IMR-90 (cell line): ENCODE results near the gene MTPN. TPM values are rescaled to one million over a fixed set of nuclear protein-coding genes. Genes with fewer than 3 reads are reported as not detected.

Experiments used
- ATAC-seq: fragments of 200-7000 bp; cut with Tn5 transposase; 2 replicates; pipeline ENCODE4 v1.9.1; 2020; ENCODE audit warnings: low read depth, mild to moderate bottlenecking, moderate library complexity
- BruUV-seq: library from RNA; stranded (reverse); fragments of 400-500 nt; replicated peaks from 2 replicates; lab custom pipeline; 2021; lab: Mats Ljungman, UMichigan
- CTCF ChIA-PET: fragments of 300-600 bp; formaldehyde crosslinking; extraction: SDS; loops from one replicate; lab custom pipeline; 2021; ENCODE audit warnings: antibody characterized with exemption; lab: Yijun Ruan, JAX
- POLR2A ChIA-PET: fragments of 300-600 bp; sonication (Branson Sonifier 250); formaldehyde crosslinking; loops from one replicate; lab custom pipeline; 2022; ENCODE audit warnings: antibody characterized with exemption; ENCODE audit not compliant: unreplicated experiment; lab: Charles Lee
- DNase-seq: peaks from one replicate; pipeline ENCODE4 v3.0.0; 2013
- H2AFZ ChIP-seq: replicated peaks from 2 replicates; pipeline ENCODE3; 2013; ENCODE audit warnings: low read length, mild to moderate bottlenecking; ENCODE audit not compliant: poor library complexity
- H2AK5ac ChIP-seq: 2 replicates; pipeline ENCODE4 v1.6.1; 2013; ENCODE audit warnings: low read depth, low read length, inconsistent platforms
- H2AK9ac ChIP-seq: replicated peaks from 2 replicates; pipeline ENCODE3; 2013; ENCODE audit warnings: mild to moderate bottlenecking, low read depth, low read length, moderate library complexity; ENCODE audit not compliant: poor library complexity
- H2BK120ac ChIP-seq: 2 replicates; pipeline ENCODE4 v1.6.1; 2013; ENCODE audit warnings: low read depth, low read length, inconsistent platforms
- H2BK15ac ChIP-seq: 3 replicates; pipeline ENCODE4 v1.6.1; 2013; ENCODE audit warnings: low read depth, low read length, inconsistent platforms
- H2BK20ac ChIP-seq: 2 replicates; pipeline ENCODE4 v1.6.1; 2013; ENCODE audit warnings: low read depth, mild to moderate bottlenecking, inconsistent platforms, low read length, moderate library complexity
- H2BK5ac ChIP-seq: 2 replicates; pipeline ENCODE4 v1.6.1; 2013; ENCODE audit warnings: mild to moderate bottlenecking, low read depth, low read length, inconsistent platforms; ENCODE audit not compliant: poor library complexity, severe bottlenecking
- H3K14ac ChIP-seq: replicated peaks from 2 replicates; pipeline ENCODE4 v1.6.1; 2013; ENCODE audit warnings: low read depth, low read length, inconsistent platforms
- H3K18ac ChIP-seq: 2 replicates; pipeline ENCODE4 v1.6.1; 2013; ENCODE audit warnings: low read depth, low read length, control low read depth
- H3K23ac ChIP-seq: 2 replicates; pipeline ENCODE4 v1.6.1; 2013; ENCODE audit warnings: low read depth, low read length, inconsistent platforms
- H3K27ac ChIP-seq: 2 replicates; pipeline ENCODE4 v1.5.1; 2013; ENCODE audit warnings: mild to moderate bottlenecking, control low read depth, low read length; ENCODE audit not compliant: insufficient read depth
- H3K27me3 ChIP-seq: 2 replicates; pipeline ENCODE4 v1.6.1; 2013; ENCODE audit warnings: low read length; ENCODE audit not compliant: control insufficient read depth, insufficient read depth
- H3K36me3 ChIP-seq: 2 replicates; pipeline ENCODE4 v1.6.1; 2013; ENCODE audit warnings: low read length, mixed read lengths; ENCODE audit not compliant: control insufficient read depth, insufficient read depth
- H3K4ac ChIP-seq: 2 replicates; pipeline ENCODE4 v1.6.1; 2013; ENCODE audit warnings: low read depth, low read length, inconsistent platforms
- H3K4me1 ChIP-seq: 2 replicates; pipeline ENCODE4 v1.6.1; 2013; ENCODE audit warnings: low read length, mixed read lengths; ENCODE audit not compliant: control insufficient read depth, insufficient read depth
- H3K4me2 ChIP-seq: 2 replicates; pipeline ENCODE4 v1.6.1; 2013; ENCODE audit warnings: low read depth, mild to moderate bottlenecking, control low read depth, low read length, moderate library complexity
- H3K4me3 ChIP-seq: 2 replicates; pipeline ENCODE4 v1.5.1; 2013; ENCODE audit warnings: low read depth, mild to moderate bottlenecking, control low read depth, low read length, moderate library complexity; ENCODE audit not compliant: insufficient read depth
- H3K56ac ChIP-seq: 2 replicates; pipeline ENCODE4 v1.6.1; 2013; ENCODE audit warnings: low read length, inconsistent platforms; ENCODE audit not compliant: insufficient read depth; ENCODE audit errors: extremely low read depth
- H3K79me1 ChIP-seq, 2 experiments: 2 replicates each; pipeline ENCODE4 v1.6.1; 2013; ENCODE audit warnings: low read length in 2 of 2, inconsistent platforms in 1 of 2, low read depth in 1 of 2
- H3K9ac ChIP-seq: 2 replicates; pipeline ENCODE4 v1.6.1; 2013; ENCODE audit warnings: low read depth, low read length, control low read depth
- H3K9me1 ChIP-seq: 2 replicates; pipeline ENCODE4 v1.6.1; 2013; ENCODE audit warnings: low read length, inconsistent platforms; ENCODE audit not compliant: insufficient read depth
- H3K9me3 ChIP-seq: 2 replicates; pipeline ENCODE4 v1.6.1; 2013; ENCODE audit warnings: low read length; ENCODE audit not compliant: control insufficient read depth, insufficient read depth
- H4K20me1 ChIP-seq: 2 replicates; pipeline ENCODE4 v1.6.1; 2013; ENCODE audit warnings: low read length, inconsistent platforms; ENCODE audit not compliant: insufficient read depth
- H4K5ac ChIP-seq: 2 replicates; pipeline ENCODE4 v1.6.1; 2013; ENCODE audit warnings: mild to moderate bottlenecking, low read depth, low read length, control low read depth
- H4K8ac ChIP-seq, 2 experiments: 2 replicates each; pipeline ENCODE4 v1.6.1; 2013; ENCODE audit warnings: low read depth in 2 of 2, low read length in 2 of 2, control low read depth in 1 of 2, inconsistent platforms in 1 of 2
- H4K91ac ChIP-seq: 2 replicates; pipeline ENCODE4 v1.6.1; 2013; ENCODE audit warnings: low read depth, low read length, inconsistent platforms; ENCODE audit not compliant: insufficient read depth
- BHLHE40 ChIP-seq: fragments of 150-350 bp; IDR thresholded peaks from 2 replicates; pipeline ENCODE4 v1.6.1; 2016; ENCODE audit warnings: mild to moderate bottlenecking, low read depth, low read length
- CEBPB ChIP-seq: IDR thresholded peaks from 2 replicates; pipeline ENCODE4 v1.6.1; 2012; ENCODE audit warnings: low read depth, low read length, improper control_type of control experiment
- FOS ChIP-seq: fragments of 150-350 bp; IDR thresholded peaks from 2 replicates; pipeline ENCODE4 v1.6.1; 2016; ENCODE audit warnings: low read depth, low read length
- MAFK ChIP-seq: IDR thresholded peaks from 2 replicates; pipeline ENCODE4 v1.6.1; 2012; ENCODE audit warnings: low read depth, low read length, improper control_type of control experiment
- MAZ ChIP-seq: IDR thresholded peaks from 2 replicates; pipeline ENCODE4 v1.6.1; 2012; ENCODE audit warnings: low read depth, mild to moderate bottlenecking, low read length, improper control_type of control experiment, moderate library complexity, borderline replicate concordance
- MXI1 ChIP-seq: IDR thresholded peaks from 2 replicates; pipeline ENCODE4 v1.6.1; 2012; ENCODE audit warnings: low read depth, mild to moderate bottlenecking, low read length, moderate library complexity, borderline replicate concordance
- NFE2L2 ChIP-seq: fragments of 150-350 bp; IDR thresholded peaks from 2 replicates; pipeline ENCODE4 v1.6.1; 2016; ENCODE audit warnings: low read depth, mild to moderate bottlenecking, low read length
- RAD21 ChIP-seq: IDR thresholded peaks from 2 replicates; pipeline ENCODE4 v1.6.1; 2012; ENCODE audit warnings: low read length, improper control_type of control experiment
- RCOR1 ChIP-seq: IDR thresholded peaks from 2 replicates; pipeline ENCODE4 v1.6.1; 2012; ENCODE audit warnings: mild to moderate bottlenecking, low read length, improper control_type of control experiment; ENCODE audit not compliant: insufficient replicate concordance
- RFX5 ChIP-seq: IDR thresholded peaks from 2 replicates; pipeline ENCODE4 v1.8.0; 2012; ENCODE audit warnings: low read depth, mild to moderate bottlenecking, low read length, moderate library complexity
- SMC3 ChIP-seq: fragments of 150-350 bp; IDR thresholded peaks from 2 replicates; pipeline ENCODE4 v1.6.1; 2016; ENCODE audit warnings: low read depth, mild to moderate bottlenecking, antibody characterized with exemption, low read length, moderate library complexity
- WGBS, 2 experiments: methylation state at CpG; one replicate each; pipeline versions ENCODE4 v1.1.5 to v1.1.7; 2013; ENCODE audit warnings: missing lambda C conversion rate in 2 of 2; ENCODE audit not compliant: insufficient read length in 1 of 2; ENCODE audit errors: extremely low coverage in 2 of 2; 5-methylcytosine and 5-hydroxymethylcytosine counted together
- dilution Hi-C: fragments of 300-500 bp; cut with HindIII; formaldehyde crosslinking; loops from one replicate; pipeline ENCODE4 v1.14.3; 2018; ENCODE audit warnings: low sequenced_read_pairs; ENCODE audit not compliant: unreplicated experiment
- in situ Hi-C: fragments of 300-500 bp; cut with MboI; formaldehyde crosslinking; loops from 3 replicates; pipeline ENCODE4 v1.14.3; 2019; ENCODE audit warnings: low sequenced_read_pairs, inconsistent platforms, mixed read lengths
- intact Hi-C: fragments of 100-400 bp; cut with micrococcal nuclease; formaldehyde crosslinking; loops from 2 replicates; pipeline ENCODE4 v1.10.0; 2022
- polyA plus RNA-seq, 3 experiments: library from polyadenylated mRNA; depleted of rRNA; stranded (reverse); fragments of >200 nt; gene quantifications; 2 replicates each; pipeline ENCODE4 v1.2.3, GENCODE V29; 2012; ENCODE audit warnings: low replicate concordance in 1 of 3
- total RNA-seq: library from RNA; depleted of rRNA; stranded (reverse); fragments of >200 nt; gene quantifications from 2 replicates; pipeline ENCODE4 v1.2.3, GENCODE V29; 2012
- TF ChIP-seq, protein P1 (sequence below): fragments of 150-350 bp; IDR thresholded peaks from 2 replicates; pipeline ENCODE4 v1.6.1; 2017; ENCODE audit warnings: mild to moderate bottlenecking, antibody characterized with exemption, low read length, low read depth
- TF ChIP-seq, protein P2 (sequence below): fragments of 150-350 bp; IDR thresholded peaks from 2 replicates; pipeline ENCODE4 v1.6.1; 2016; ENCODE audit warnings: low read depth, mild to moderate bottlenecking, low read length, moderate library complexity, borderline replicate concordance

Gene MTPN
- total and polyA plus RNA-seq, 2 of the 4 experiments (the other 2 are of a cell fraction): 58.8 to 94.4 TPM

DNA sequence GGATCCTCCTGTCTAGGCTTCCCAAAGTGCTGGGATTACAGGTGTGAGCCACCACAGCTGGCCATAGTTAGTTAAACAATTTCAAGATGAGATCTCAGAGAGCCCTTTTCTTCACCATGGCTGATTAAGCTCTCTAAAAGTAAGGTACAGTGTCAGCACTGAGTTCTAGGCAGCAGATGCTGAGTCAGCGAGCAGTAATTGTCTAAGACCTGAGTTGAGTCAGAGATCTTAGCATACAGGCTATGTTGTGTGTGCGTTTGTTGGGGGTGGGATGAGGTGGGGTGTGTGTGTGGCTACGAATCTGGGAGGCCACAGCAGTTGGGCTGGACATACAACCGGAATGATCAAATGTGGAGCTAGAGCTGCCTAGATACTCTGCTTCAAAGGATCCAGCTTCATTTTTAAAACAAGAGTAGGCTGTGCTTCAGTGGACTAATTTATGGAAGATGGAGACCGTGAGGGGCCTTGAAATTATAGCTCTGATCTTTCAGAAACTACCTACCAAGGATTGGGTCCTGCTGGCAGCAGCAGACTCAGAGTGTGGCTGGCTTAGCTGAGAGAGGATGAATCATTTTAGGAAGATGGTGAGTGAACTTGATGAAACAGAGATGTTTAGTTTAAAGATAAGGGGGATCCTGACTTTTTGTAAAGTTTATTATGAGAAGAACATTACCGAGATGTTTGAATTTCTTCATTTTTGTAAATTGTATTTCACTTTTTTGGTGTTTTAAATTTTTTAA is 17.5 kb upstream of the MTPN start (continued):
- TF ChIP-seq RCOR1: no peak

DNA sequence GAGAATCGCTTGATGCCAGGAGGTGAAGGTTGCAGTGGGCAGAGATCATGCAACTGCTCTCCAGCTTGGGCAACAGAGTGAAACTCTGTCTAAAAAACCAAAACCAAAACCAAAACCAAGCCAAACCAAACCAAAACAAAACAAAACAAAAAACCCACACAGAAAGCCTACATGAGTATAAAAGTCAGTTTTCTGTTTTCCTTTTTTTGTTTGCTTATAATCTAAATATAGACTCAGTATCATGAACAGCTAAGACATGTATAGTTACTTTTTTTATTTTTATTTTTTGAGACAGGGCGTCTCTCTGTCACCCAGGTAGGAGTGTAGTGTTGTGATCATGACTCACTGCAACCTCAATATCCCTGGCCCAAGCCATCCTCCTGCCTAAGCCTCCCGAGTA is 16.8 kb upstream of the MTPN start:
- intact Hi-C loops: no loop called here

More for the DNA sequence above, 16.8 kb upstream of the MTPN start:
- Histone ChIP-seq H3K18ac (no peak overlapping the region), H3K14ac (no peak overlapping the region), H2BK120ac (no peak overlapping the region), H2AFZ (no peak overlapping the region), H4K20me1 (no peaks in the 10 kb centered on the region), H3K4ac (no peak overlapping the region), H2AK5ac (no peak overlapping the region), H3K9me3 (no peaks in the 10 kb centered on the region), H3K79me1 (no peaks in the 10 kb centered on the region), H3K27me3 (no peaks in the 10 kb centered on the region), H3K23ac (no peak overlapping the region), H2BK15ac (no peak overlapping the region), H4K5ac (no peak overlapping the region), H2BK5ac (no peak overlapping the region), H3K4me3 (no peak overlapping the region), H4K91ac (no peak overlapping the region), H3K9ac (no peak overlapping the region), H3K4me2 (no peak overlapping the region), H4K8ac (no peak overlapping the region), H3K27ac (no peak overlapping the region), H3K36me3 (no peaks in the 10 kb centered on the region), H2AK9ac (no peak overlapping the region), H3K56ac (no peak overlapping the region), H3K4me1 (no peaks in the 10 kb centered on the region), H3K9me1 (no peaks in the 10 kb centered on the region), H2BK20ac (no peak overlapping the region)
- ChIA-PET CTCF (interaction anchor here (0.6 to 0.8 kb wide), 2 partner anchors 11 to 150 kb away, joined by 3 read pairs; no protein-coding TSS in a partner anchor), POLR2A (no interaction called here)
- ATAC-seq: no peak
- no CpG with 5 or more reads among the region's 3 CpGs for WGBS, 2 experiments
- dilution Hi-C loops (no loop called here), in situ Hi-C loops (no loop called here)
- no peak for TF ChIP-seq RAD21
- TF ChIP-seq BHLHE40: no peak
- TF ChIP-seq, protein P1, sequence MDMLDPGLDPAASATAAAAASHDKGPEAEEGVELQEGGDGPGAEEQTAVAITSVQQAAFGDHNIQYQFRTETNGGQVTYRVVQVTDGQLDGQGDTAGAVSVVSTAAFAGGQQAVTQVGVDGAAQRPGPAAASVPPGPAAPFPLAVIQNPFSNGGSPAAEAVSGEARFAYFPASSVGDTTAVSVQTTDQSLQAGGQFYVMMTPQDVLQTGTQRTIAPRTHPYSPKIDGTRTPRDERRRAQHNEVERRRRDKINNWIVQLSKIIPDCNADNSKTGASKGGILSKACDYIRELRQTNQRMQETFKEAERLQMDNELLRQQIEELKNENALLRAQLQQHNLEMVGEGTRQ: no peak
- no peak for TF ChIP-seq CEBPB
- TF ChIP-seq MXI1: no peak
- TF ChIP-seq MAFK: no peak
- no peak for TF ChIP-seq RCOR1
- no peak for TF ChIP-seq MAZ
- TF ChIP-seq NFE2L2: no peak
- TF ChIP-seq RFX5: no peak
- TF ChIP-seq, protein P2, sequence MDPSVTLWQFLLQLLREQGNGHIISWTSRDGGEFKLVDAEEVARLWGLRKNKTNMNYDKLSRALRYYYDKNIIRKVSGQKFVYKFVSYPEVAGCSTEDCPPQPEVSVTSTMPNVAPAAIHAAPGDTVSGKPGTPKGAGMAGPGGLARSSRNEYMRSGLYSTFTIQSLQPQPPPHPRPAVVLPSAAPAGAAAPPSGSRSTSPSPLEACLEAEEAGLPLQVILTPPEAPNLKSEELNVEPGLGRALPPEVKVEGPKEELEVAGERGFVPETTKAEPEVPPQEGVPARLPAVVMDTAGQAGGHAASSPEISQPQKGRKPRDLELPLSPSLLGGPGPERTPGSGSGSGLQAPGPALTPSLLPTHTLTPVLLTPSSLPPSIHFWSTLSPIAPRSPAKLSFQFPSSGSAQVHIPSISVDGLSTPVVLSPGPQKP: no peak
- TF ChIP-seq SMC3: no peak
- TF ChIP-seq FOS: no peak
- no peak for DNase-seq
- BruUV-seq: no TSS peak
